ENCODE data around the gene MYOD1. TPM values are rescaled to one million over a fixed set of nuclear protein-coding genes. Genes with fewer than 3 reads are reported as not detected.

MYOD1 gene
- total RNA-seq, 2 donors from 2014 or later, result 0.28 TPM; not detected in 1

DNA sequence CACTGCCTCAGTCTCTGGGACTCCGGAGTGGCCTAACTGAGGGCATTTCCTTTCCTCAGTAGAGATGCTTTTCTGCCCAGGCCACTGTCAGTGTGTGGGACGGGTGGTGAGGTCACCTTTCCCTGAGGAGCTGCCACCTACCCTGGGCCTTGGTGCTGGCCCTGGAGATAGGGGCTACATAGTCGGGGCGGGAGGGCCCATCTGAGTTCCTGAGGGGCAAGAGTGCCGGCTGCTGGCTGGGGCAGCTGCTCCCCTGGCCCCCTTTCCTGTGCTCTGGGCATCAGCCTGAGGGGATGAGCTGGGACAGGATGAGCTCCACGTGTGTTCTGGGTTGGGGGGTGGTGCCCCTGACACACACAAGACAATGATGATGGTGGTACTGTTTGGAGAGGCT, 20.6 kb downstream of the MYOD1 start:
- TF ChIP-seq POLR2A (IDR thresholded peaks at IDR 0.05), result no peak
- Histone ChIP-seq H3K27me3 (replicated peaks; ENCODE audit: insufficient read depth) (peaks cover 21% of the 10 kb centered on the region), H3K9me3 (no peaks in the 10 kb centered on the region), H3K4me3 (no peak overlapping the region), H3K27ac (no peak overlapping the region), H3K36me3 (no peaks in the 10 kb centered on the region), H3K4me1 (replicated peaks) (no peaks in the 10 kb centered on the region)
- WGBS, result 78% methylated on average over 6 of the region's 6 CpGs
- intact Hi-C loops (cut with DNase I), result loop anchor here (10.0 kb wide), 1 partner anchor 95 kb away; no protein-coding TSS in a partner anchor
- DNase-seq (ENCODE audit: low spot score), result no peak

DNA sequence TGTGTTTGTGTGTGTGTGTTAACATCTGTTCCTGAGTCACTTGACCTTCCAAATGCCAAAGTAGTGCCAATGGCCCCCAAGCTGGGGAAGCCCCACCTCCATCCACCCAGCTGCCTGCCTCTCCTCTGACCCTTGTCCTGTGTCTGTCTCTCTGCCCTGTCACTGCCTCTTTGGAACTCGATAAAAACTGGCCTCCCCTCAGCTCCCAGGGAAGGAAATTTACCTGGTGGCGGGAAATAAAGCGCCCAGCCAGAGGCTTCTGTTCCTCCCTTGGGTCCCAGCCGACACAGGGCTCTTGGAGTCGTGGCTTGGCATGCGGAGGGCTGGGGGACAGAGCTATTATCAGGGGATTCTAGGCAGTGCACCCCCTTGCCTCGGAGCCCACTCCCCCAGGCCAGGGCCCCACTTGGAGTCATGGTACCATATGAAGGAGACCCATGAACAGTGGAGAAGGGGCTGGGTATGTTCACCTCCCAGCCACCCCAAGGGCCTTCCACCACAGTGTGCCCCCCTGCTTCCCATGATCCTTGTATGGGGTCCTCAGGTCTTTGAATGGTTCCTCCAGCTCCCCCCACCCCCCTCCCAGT, 21.4 kb downstream of the MYOD1 start:
- no peaks in the 10 kb centered on the region for H3K36me3 ChIP-seq
- no peak for DNase-seq (ENCODE audit: low spot score)
- WGBS, result 72% methylated on average over 7 of the region's 7 CpGs
- no peaks in the 10 kb centered on the region for H3K9me3 ChIP-seq
- TF ChIP-seq POLR2A (IDR thresholded peaks at IDR 0.05), result no peak
- no peak for TF ChIP-seq CTCF (IDR thresholded peaks at IDR 0.05)
- TF ChIP-seq POLR2AphosphoS5 (IDR thresholded peaks at IDR 0.05), result no peak
- no peak overlapping the region for H3K4me3 ChIP-seq
- H3K27ac ChIP-seq, result no peak overlapping the region
- H3K4me1 ChIP-seq (replicated peaks), result no peaks in the 10 kb centered on the region
- intact Hi-C loops (cut with DNase I), result no loop called here
- H3K27me3 ChIP-seq (replicated peaks; ENCODE audit: insufficient read depth), result peaks cover 21% of the 10 kb centered on the region

DNA sequence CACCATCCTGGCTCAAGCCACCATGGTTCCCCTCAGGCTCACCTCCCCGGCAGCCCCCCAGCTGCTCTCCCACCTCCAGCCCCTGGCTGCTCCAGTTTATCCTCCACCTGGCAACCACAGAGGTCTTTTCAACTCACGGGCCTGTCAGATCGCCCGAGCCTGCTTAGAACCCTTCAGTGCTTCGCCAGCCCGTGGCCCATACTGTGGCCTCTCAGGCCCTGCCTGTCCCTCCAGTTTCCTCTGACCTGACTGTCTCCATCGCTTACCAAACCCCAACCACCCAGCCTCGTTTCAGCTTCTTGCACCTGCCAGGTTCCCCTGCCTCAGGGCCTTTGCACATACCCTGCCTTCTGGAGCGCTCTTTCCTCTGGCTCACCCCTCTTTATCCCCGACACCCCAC, 22.1 kb downstream of the MYOD1 start:
- Histone ChIP-seq H3K27ac (no peak overlapping the region), H3K4me1 (replicated peaks) (no peaks in the 10 kb centered on the region), H3K36me3 (no peaks in the 10 kb centered on the region), H3K9me3 (no peaks in the 10 kb centered on the region), H3K4me3 (no peak overlapping the region), H3K27me3 (replicated peaks; ENCODE audit: insufficient read depth) (peaks cover 16% of the 10 kb centered on the region)
- intact Hi-C loops (cut with DNase I), result no loop called here
- no peak for DNase-seq (ENCODE audit: low spot score)
- 92% methylated on average over 10 of the region's 10 CpGs for WGBS
- TF ChIP-seq POLR2AphosphoS5 (IDR thresholded peaks at IDR 0.05) (no peak), POLR2A (IDR thresholded peaks at IDR 0.05) (no peak), CTCF (IDR thresholded peaks at IDR 0.05) (no peak)

DNA sequence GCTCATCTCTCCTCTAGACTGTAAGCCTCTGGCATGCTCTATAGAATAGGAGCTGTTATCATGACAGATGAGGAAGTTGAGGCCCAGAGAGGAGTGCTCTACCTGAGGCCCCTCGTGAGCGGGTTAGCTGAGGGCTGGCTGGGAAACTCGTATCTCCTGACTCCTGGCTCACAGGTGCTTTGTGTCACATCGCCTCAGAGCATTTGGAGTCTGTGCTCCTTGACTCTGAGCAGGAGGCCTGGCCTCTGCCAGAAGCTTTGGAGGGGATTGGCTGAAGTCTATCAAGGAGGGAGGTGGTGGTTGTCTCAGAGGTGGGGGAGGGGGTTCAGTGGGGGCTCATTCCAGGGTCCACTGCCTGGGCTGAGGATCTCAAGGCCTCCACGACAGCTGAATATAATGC, 22.6 kb downstream of the MYOD1 start:
- TF ChIP-seq CTCF (IDR thresholded peaks at IDR 0.05), result no peak
- TF ChIP-seq POLR2AphosphoS5 (IDR thresholded peaks at IDR 0.05), result no peak
- TF ChIP-seq POLR2A (IDR thresholded peaks at IDR 0.05), result no peak
- no peak overlapping the region for H3K4me3 ChIP-seq
- WGBS, result 90% methylated on average over 5 of the region's 5 CpGs

DNA sequence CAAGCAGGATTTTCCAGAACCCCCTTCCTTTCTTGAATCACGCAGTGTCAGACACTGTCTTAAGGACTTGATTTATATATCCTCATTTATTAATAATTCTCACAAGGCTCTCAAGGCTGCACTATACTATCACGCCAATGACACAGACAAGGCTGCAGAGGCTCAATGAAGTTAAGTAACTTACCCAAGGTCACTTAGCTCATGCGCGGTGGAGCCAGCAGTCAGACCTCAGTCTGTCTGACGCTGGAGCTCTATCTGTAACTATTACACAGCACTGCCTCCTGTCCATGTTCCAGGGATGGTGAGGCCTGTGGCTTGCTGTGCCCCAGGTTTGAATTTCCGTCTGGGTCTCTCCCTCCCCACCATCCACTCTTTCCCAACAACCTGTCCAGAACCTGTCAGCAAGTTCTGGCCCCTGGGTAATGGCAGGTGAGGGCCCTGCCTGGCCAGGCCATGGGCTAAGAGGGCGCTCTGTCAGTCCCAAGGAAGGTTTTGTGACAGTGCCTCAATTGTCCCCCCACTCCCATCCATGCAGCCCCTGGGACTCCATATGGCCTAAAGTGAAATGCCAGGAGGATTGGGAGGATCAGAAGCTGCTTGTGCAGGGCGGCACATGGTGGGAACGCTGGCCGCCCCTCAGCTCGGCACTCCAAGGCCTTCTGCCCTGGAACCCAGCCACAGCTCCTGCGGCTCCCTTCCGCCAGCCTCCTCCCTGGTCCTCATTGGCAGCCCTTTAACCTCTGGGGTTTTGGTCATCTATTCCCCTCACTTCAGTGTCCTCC, 23.8 kb downstream of the MYOD1 start:
- DNase-seq (ENCODE audit: low spot score), result no peak
- no peaks in the 10 kb centered on the region for H3K4me1 ChIP-seq (replicated peaks)
- H3K27ac ChIP-seq, result no peak overlapping the region
- intact Hi-C loops (cut with DNase I), result no loop called here
- H3K4me3 ChIP-seq, result no peak overlapping the region
- H3K9me3 ChIP-seq, result no peaks in the 10 kb centered on the region
- no peaks in the 10 kb centered on the region for H3K27me3 ChIP-seq (replicated peaks; ENCODE audit: insufficient read depth)
- 91% methylated on average over 13 of the region's 13 CpGs for WGBS
- no peak for TF ChIP-seq CTCF (IDR thresholded peaks at IDR 0.05)
- no peak for TF ChIP-seq POLR2AphosphoS5 (IDR thresholded peaks at IDR 0.05)
- TF ChIP-seq POLR2A (IDR thresholded peaks at IDR 0.05), result no peak
- H3K36me3 ChIP-seq, result no peaks in the 10 kb centered on the region

More for the DNA sequence above, 22.6 kb downstream of the MYOD1 start:
- no peak overlapping the region for H3K27ac ChIP-seq
- H3K4me1 ChIP-seq (replicated peaks), result no peaks in the 10 kb centered on the region
- no peak for DNase-seq (ENCODE audit: low spot score)
- intact Hi-C loops (cut with DNase I), result no loop called here
- H3K27me3 ChIP-seq (replicated peaks; ENCODE audit: insufficient read depth), result peaks cover 11% of the 10 kb centered on the region
- H3K9me3 ChIP-seq, result no peaks in the 10 kb centered on the region
- no peaks in the 10 kb centered on the region for H3K36me3 ChIP-seq
